ENCODE data around the gene DLAT. TPM values are rescaled to one million over a fixed set of nuclear protein-coding genes. Genes with fewer than 3 reads are reported as not detected.

DLAT gene
- total and polyA plus RNA-seq, 11 donors = 48.7 to 179 (median 157) TPM

DNA sequence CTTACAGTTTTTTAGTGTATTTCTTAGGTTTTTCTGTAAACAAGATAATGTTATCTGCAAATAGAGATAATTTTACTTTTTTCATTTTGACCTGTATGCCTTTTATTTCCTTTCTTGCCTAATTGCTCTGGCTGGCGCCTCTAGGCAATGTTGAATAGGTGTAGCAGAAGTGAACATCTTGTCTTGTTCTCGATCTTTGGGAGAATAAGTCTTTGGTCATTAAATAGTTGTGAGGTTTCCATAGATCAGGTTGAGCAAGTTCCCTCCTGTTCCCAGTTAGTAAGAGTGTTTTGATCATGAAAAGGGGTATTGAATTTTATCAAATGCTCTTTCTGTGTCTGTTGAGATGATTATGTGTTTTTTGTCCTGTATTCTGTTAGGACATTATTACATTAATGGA is 24.6 kb downstream of the DLAT start:
- Histone ChIP-seq H3K27ac (no peak overlapping the region), H3K4me1 (peaks cover 0 to 13% (median 0%) of the 10 kb centered on the region in 12 donors), H3K27me3 (no peaks in the 10 kb centered on the region), H3K9me3 (peaks cover 0 to 6% (median 0%) of the 10 kb centered on the region in 12 donors), H3K4me3 (no peak overlapping the region), H3K36me3 (peaks cover 0 to 99% (median 83%) of the 10 kb centered on the region in 9 donors)
- intact Hi-C loops (cut with DNase I) = no loop called here
- WGBS, 4 donors = 49 to 50% (median 50%) methylated on average over 2 of the region's 2 CpGs
- ATAC-seq (no peak), DNase-seq (no peak)
- TF ChIP-seq, protein P1, sequence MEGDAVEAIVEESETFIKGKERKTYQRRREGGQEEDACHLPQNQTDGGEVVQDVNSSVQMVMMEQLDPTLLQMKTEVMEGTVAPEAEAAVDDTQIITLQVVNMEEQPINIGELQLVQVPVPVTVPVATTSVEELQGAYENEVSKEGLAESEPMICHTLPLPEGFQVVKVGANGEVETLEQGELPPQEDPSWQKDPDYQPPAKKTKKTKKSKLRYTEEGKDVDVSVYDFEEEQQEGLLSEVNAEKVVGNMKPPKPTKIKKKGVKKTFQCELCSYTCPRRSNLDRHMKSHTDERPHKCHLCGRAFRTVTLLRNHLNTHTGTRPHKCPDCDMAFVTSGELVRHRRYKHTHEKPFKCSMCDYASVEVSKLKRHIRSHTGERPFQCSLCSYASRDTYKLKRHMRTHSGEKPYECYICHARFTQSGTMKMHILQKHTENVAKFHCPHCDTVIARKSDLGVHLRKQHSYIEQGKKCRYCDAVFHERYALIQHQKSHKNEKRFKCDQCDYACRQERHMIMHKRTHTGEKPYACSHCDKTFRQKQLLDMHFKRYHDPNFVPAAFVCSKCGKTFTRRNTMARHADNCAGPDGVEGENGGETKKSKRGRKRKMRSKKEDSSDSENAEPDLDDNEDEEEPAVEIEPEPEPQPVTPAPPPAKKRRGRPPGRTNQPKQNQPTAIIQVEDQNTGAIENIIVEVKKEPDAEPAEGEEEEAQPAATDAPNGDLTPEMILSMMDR (IDR thresholded peaks at IDR 0.05) = no peak
- no peak for TF ChIP-seq POLR2A (IDR thresholded peaks at IDR 0.05)

- DNase-seq = no peak
- Histone ChIP-seq H3K4me3 (no peak overlapping the region), H3K27ac (no peak overlapping the region), H3K36me3 (peaks cover 0 to 99% (median 82%) of the 10 kb centered on the region in 9 donors), H3K27me3 (no peaks in the 10 kb centered on the region), H3K4me1 (peaks cover 0 to 13% (median 0%) of the 10 kb centered on the region in 12 donors), H3K9me3 (peaks cover 0 to 6% (median 0%) of the 10 kb centered on the region in 12 donors)
- intact Hi-C loops (cut with DNase I) = no loop called here
- WGBS, 4 donors = 80 to 88% (median 83%) methylated on average over 3 of the region's 3 CpGs
- TF ChIP-seq, protein P1 (IDR thresholded peaks at IDR 0.05) = no peak
- no peak for TF ChIP-seq POLR2A (IDR thresholded peaks at IDR 0.05)
- no peak for ATAC-seq
These were observed 25.5 kb downstream of the DLAT start for GRCh38 chr11:112050721-112051120.

DNA sequence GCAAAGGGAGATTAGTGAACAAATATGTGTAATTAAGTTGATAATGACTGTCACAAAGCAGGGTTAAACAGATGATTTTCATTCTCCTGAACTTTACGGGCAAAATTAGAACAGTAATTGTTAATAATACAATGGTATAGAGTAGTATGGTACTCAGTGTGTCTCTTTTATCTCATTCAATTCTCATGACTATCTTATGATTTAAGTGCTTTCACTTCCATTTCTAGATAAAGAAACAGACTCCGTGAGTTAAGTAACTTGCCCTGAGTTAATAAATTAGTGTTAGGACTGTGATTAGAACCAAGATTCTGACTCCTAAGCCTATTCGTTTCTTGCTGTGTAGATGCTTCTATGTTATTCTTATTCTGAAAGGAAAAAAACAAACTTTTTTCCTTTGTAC is 26.6 kb downstream of the DLAT start:
- Histone ChIP-seq H3K9me3 (peaks cover 0 to 6% (median 0%) of the 10 kb centered on the region in 12 donors), H3K27me3 (no peaks in the 10 kb centered on the region), H3K4me3 (no peak overlapping the region), H3K27ac (no peak overlapping the region), H3K4me1 (peaks cover 0 to 13% (median 0%) of the 10 kb centered on the region in 12 donors), H3K36me3 (peaks cover 0 to 99% (median 76%) of the 10 kb centered on the region in 9 donors)
- intact Hi-C loops (cut with DNase I) = no loop called here
- DNase-seq = no peak
- TF ChIP-seq POLR2A (IDR thresholded peaks at IDR 0.05) = no peak
- TF ChIP-seq, protein P1 (IDR thresholded peaks at IDR 0.05) = no peak
- 65 to 71% (median 68%) methylated on average over 3 of the region's 3 CpGs for WGBS, 4 donors
- no peak for ATAC-seq

DNA sequence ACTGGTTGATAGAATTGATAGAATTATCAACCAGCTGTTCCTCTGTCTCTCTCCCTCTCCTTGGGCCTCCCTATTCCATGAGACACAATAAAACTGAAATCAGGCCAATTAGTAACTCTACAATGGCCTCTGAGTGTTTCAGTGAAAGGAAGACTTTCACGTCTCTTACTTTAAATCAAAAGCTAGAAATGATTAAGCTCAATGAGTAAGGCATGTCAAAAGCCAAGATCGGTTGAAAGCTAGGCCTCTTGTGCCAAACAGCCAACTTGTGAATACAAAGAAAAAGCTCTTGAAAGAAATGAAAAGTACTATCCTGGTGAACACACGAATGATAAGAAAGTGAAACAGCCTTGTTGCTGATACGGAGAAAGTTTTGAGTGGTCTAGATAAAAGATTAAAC is 32.0 kb downstream of the DLAT start:
- H3K36me3 ChIP-seq = peaks cover 0 to 98% (median 90%) of the 10 kb centered on the region in 9 donors
- no peak for TF ChIP-seq POLR2A (IDR thresholded peaks at IDR 0.05)
- TF ChIP-seq, protein P1 (IDR thresholded peaks at IDR 0.05) = no peak
- ATAC-seq = no peak

More for the DNA sequence above, 32.0 kb downstream of the DLAT start:
- no peaks in the 10 kb centered on the region for H3K9me3 ChIP-seq
- no peak overlapping the region for H3K4me3 ChIP-seq
- H3K27me3 ChIP-seq = no peaks in the 10 kb centered on the region
- WGBS, 4 donors = 57 to 71% (median 69%) methylated on average over 4 of the region's 4 CpGs
- no peak overlapping the region for H3K27ac ChIP-seq
- intact Hi-C loops (cut with DNase I) = no loop called here
- DNase-seq = no peak
- peaks cover 0 to 3% (median 0%) of the 10 kb centered on the region in 12 donors for H3K4me1 ChIP-seq

Measured in heart left ventricle (tissue), 16 donors.